Stimulated activated CD4-positive, alpha-beta T cell treated with anti-CD3 and anti-CD28 coated beads, Interleukin-12 subunit alpha, Interleukin-12 subunit beta, amount 100 ng/mL, for 48 hours (primary cell): ENCODE results near the gene KRTDAP.

Experiments used
- DNase-seq, 3 donors: peaks; one replicate each; pipeline ENCODE4 v3.0.0-alpha.2; 2020; ENCODE audit warnings: low read depth in 2 of 3, low spot score in 1 of 3

KRTDAP gene

GRCh38 chr19:35455616-35456201 lies 34.6 kb downstream of the KRTDAP start:
- no peak for DNase-seq

- no peak for DNase-seq
Observed at GRCh38 chr19:35454663-35455062, 35.6 kb downstream of the KRTDAP start.

GRCh38 chr19:35451338-35452096 lies 38.7 kb downstream of the KRTDAP start:
- peak in 1 of 3 donors; percentile 40 for DNase-seq

- DNase-seq, result no peak
Observed at GRCh38 chr19:35449359-35450043, 40.8 kb downstream of the KRTDAP start.

GRCh38 chr19:35447606-35448469 lies 42.4 kb downstream of the KRTDAP start, which contains the start of gene FFAR2:
Gene FFAR2, plus strand, starts transcription at chr19:35448257. Its CDS starts 1,458 bp downstream, at chr19:35449715.
- no peak for DNase-seq

GRCh38 chr19:35445826-35446593 lies 44.3 kb downstream of the KRTDAP start:
- DNase-seq, result no peak

- DNase-seq, result no peak
Observed at GRCh38 chr19:35444735-35445134, 45.5 kb downstream of the KRTDAP start.

- DNase-seq, result no peak
Observed at GRCh38 chr19:35442091-35442490, 48.2 kb downstream of the KRTDAP start.

GRCh38 chr19:35439921-35440320 lies 50.3 kb downstream of the KRTDAP start:
- no peak for DNase-seq

- DNase-seq, result no peak
Observed at GRCh38 chr19:35438527-35438926, 51.7 kb downstream of the KRTDAP start.

- no peak for DNase-seq
Observed at GRCh38 chr19:35438096-35438495, 52.2 kb downstream of the KRTDAP start.

GRCh38 chr19:35437406-35437951 lies 52.8 kb downstream of the KRTDAP start:
- DNase-seq, result no peak
